Islet precursor cell (in vitro differentiated cells): ENCODE measurements around the gene MARCHF9.

ENCODE experiments used
- DNase-seq: peaks from one replicate; pipeline ENCODE4 v3.0.0-alpha.2; 2018

MARCHF9 gene

GRCh38 chr12:57724936-57725740 is 29.8 kb upstream of the MARCHF9 start:
- no peak for DNase-seq

GRCh38 chr12:57725851-57726150 is 29.1 kb upstream of the MARCHF9 start:
- no peak for DNase-seq

- DNase-seq = peak; percentile 87
Measured at GRCh38 chr12:57726151-57726883, 28.6 kb upstream of the MARCHF9 start.

GRCh38 chr12:57726884-57727757 is 27.8 kb upstream of the MARCHF9 start:
- peak; percentile 84 for DNase-seq

- peak; percentile 88 for DNase-seq
Measured at GRCh38 chr12:57727758-57728395, 27.0 kb upstream of the MARCHF9 start.

- peak; percentile 48 for DNase-seq
Measured at GRCh38 chr12:57729321-57729844, 25.5 kb upstream of the MARCHF9 start.

GRCh38 chr12:57730336-57731067 is 24.4 kb upstream of the MARCHF9 start:
- DNase-seq = peak; percentile 50

GRCh38 chr12:57731411-57732080 is 23.4 kb upstream of the MARCHF9 start:
- DNase-seq = peak; percentile 50

GRCh38 chr12:57732270-57732669 is 22.6 kb upstream of the MARCHF9 start:
- DNase-seq = peak; percentile 50

GRCh38 chr12:57732726-57733593 is 21.9 kb upstream of the MARCHF9 start:
- peak; percentile 61 for DNase-seq

- DNase-seq = peak; percentile 43
Measured at GRCh38 chr12:57733928-57734327, 21.0 kb upstream of the MARCHF9 start.

- DNase-seq = peak; percentile 35
Measured at GRCh38 chr12:57734591-57734990, 20.3 kb upstream of the MARCHF9 start.

- no peak for DNase-seq
Measured at GRCh38 chr12:57735198-57735855, 19.6 kb upstream of the MARCHF9 start.

GRCh38 chr12:57735952-57736740 is 18.8 kb upstream of the MARCHF9 start:
- peak; percentile 81 for DNase-seq

- DNase-seq = no peak
Measured at GRCh38 chr12:57736741-57737466, 18.0 kb upstream of the MARCHF9 start.

GRCh38 chr12:57737467-57738460 is 17.1 kb upstream of the MARCHF9 start:
- peak; percentile 73 for DNase-seq
